GM12878 (cell line): Measurements from ENCODE around the gene LPIN1. TPM values are rescaled to one million over a fixed set of nuclear protein-coding genes. Genes with fewer than 3 reads are reported as not detected.

Experiments
- ATF7 ChIP-seq: fragments of 450-650 bp; IDR thresholded peaks from 2 replicates; pipeline ENCODE4 v1.6.1; 2016; ENCODE audit warnings: low read depth, mild to moderate bottlenecking
- CHD1 ChIP-seq: IDR thresholded peaks from 2 replicates; pipeline ENCODE4 v1.6.1; 2012; ENCODE audit warnings: low read depth, low read length, improper control_type of control experiment
- GABPA ChIP-seq: IDR thresholded peaks from 2 replicates; pipeline ENCODE4 v1.6.1; 2014; ENCODE audit warnings: antibody characterized with exemption, low read depth, mild to moderate bottlenecking, inconsistent platforms
- HCFC1 ChIP-seq: fragments of 150-350 bp; IDR thresholded peaks from 2 replicates; pipeline ENCODE4 v1.6.1; 2014; ENCODE audit warnings: low read length
- IKZF2 ChIP-seq, 2 experiments: fragments of 450-650 bp; IDR thresholded peaks; 2 replicates each; pipeline ENCODE4 v1.6.1; 2017; ENCODE audit warnings: mild to moderate bottlenecking in 2 of 2, moderate library complexity in 2 of 2
- KDM1A ChIP-seq: fragments of 200-600 bp; sonication (generic); IDR thresholded peaks from 2 replicates; pipeline ENCODE4 v1.6.1; 2016; ENCODE audit warnings: borderline replicate concordance
- POU2F2 ChIP-seq: IDR thresholded peaks from 3 replicates; pipeline ENCODE4 v1.6.1; 2011; ENCODE audit warnings: low read depth, mild to moderate bottlenecking, low read length, borderline replicate concordance
- RAD51 ChIP-seq: fragments of 450-650 bp; IDR thresholded peaks from 2 replicates; pipeline ENCODE4 v1.6.1; 2016; ENCODE audit warnings: moderate library complexity, mild to moderate bottlenecking, inconsistent platforms
- RB1 ChIP-seq: fragments of 450-650 bp; formaldehyde crosslinking; IDR thresholded peaks from 2 replicates; pipeline ENCODE4 v1.6.1; 2017; ENCODE audit warnings: mild to moderate bottlenecking, borderline replicate concordance
- RUNX3 ChIP-seq: IDR thresholded peaks from 2 replicates; pipeline ENCODE4 v1.6.1; 2012; ENCODE audit warnings: low read length, inconsistent platforms
- SMAD5 ChIP-seq: IDR thresholded peaks from 2 replicates; pipeline ENCODE4 v1.6.1; 2016; ENCODE audit warnings: antibody characterized with exemption, low read depth
- SRF ChIP-seq, 2 experiments: IDR thresholded peaks; 2 replicates each; pipeline ENCODE4 v1.6.1; 2011; ENCODE audit warnings: low read depth in 2 of 2, low read length in 2 of 2, mild to moderate bottlenecking in 1 of 2, moderate library complexity in 1 of 2
- STAT1 ChIP-seq: fragments of 450-650 bp; conservative IDR thresholded peaks from 2 replicates; pipeline ENCODE4 v1.6.1; 2014; ENCODE audit warnings: antibody characterized with exemption, mild to moderate bottlenecking
- ZNF217 ChIP-seq: fragments of 450-650 bp; IDR thresholded peaks from 2 replicates; pipeline ENCODE4 v1.6.1; 2017; ENCODE audit warnings: antibody characterized with exemption, mild to moderate bottlenecking
- ZNF24 ChIP-seq: fragments of 450-650 bp; IDR thresholded peaks from 2 replicates; pipeline ENCODE4 v1.6.1; 2017; ENCODE audit warnings: antibody characterized with exemption, mild to moderate bottlenecking
- polyA plus RNA-seq, 11 experiments: library from polyadenylated mRNA; depleted of rRNA in 4 of 11; unstranded in 6 of 11; stranded (reverse) in 5 of 11; fragments of >200 nt; fragmentation: Nextera tagmentation in 4 of 11; fragmentation: Illumina TruSeq in 1 of 11; extraction: Ambion mirVana in 4 of 11; extraction: Trizol in 1 of 11; gene quantifications; 1 replicate in 1 of 11; 2 replicates in 10 of 11; pipeline versions ENCODE4 v1.2.1 to v1.2.3, GENCODE V29; 2011 to 2016; ENCODE audit warnings: inconsistent platforms in 2 of 11, missing spikeins in 2 of 11, low read depth in 1 of 11
- total RNA-seq, 4 experiments: library from RNA; depleted of rRNA in 3 of 4; stranded (reverse); fragments of >200 nt in 3 of 4; fragmentation: Illumina TruSeq in 1 of 4; extraction: Trizol in 1 of 4; gene quantifications; 2 replicates each; pipeline versions ENCODE4 v1.2.1 to v1.2.3, GENCODE V29; 2013 to 2021
- TF ChIP-seq, protein P1 (sequence below): IDR thresholded peaks from 2 replicates; pipeline ENCODE4 v1.6.1; 2011; ENCODE audit warnings: mild to moderate bottlenecking, low read depth, low read length, moderate library complexity; ENCODE audit not compliant: insufficient replicate concordance
- TF ChIP-seq, protein P2 (sequence below): fragments of 450-650 bp; formaldehyde crosslinking; IDR thresholded peaks from 2 replicates; pipeline ENCODE4 v1.5.0; 2022; ENCODE audit warnings: mild to moderate bottlenecking, missing genetic modification characterization

LPIN1 gene
- total and polyA plus RNA-seq, 10 of the 15 experiments (the other 5 are each of a cell fraction or from before 2014, with no cell fraction given): 18.8 to 82.5 (median 50.3) TPM

DNA sequence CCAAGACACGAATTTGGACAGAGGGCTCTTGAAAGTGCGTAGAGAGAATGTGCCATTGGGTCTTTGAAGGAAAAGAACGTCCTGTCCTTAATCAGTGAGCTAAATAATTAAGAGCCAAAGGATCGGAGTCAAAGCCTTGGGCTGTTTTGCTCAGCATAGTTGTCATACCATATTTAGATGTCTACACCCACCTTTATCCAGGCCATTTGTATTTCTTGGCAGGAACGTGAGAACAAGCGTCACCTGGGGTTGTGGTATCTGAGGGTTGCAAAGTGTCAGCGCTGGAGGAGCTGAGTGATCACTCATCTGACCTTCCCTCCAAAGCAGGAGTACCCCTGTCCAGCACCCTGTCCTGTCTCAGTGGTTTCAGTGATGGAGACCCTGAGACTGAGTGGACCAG is 4.5 kb downstream of the LPIN1 start (continued):
- TF ChIP-seq, protein P1, sequence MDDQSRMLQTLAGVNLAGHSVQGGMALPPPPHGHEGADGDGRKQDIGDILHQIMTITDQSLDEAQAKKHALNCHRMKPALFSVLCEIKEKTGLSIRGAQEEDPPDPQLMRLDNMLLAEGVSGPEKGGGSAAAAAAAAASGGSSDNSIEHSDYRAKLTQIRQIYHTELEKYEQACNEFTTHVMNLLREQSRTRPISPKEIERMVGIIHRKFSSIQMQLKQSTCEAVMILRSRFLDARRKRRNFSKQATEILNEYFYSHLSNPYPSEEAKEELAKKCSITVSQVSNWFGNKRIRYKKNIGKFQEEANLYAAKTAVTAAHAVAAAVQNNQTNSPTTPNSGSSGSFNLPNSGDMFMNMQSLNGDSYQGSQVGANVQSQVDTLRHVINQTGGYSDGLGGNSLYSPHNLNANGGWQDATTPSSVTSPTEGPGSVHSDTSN: peak; percentile 74
- TF ChIP-seq SMAD5 (no peak), IKZF2 (IDR thresholded peaks at IDR 0.05) (peak; percentile 61 to 72), RAD51 (no peak; the same call in 1 of the 2 replicates), HCFC1 (no peak), ZNF217 (no peak), POU2F2 (peak; percentile 51; the same call in 1 of the 3 replicates), STAT1 (no peak), RUNX3 (peak; percentile 75), RB1 (no peak), CHD1 (no peak), SRF (IDR thresholded peaks at IDR 0.05; ENCODE audit: low read depth in 2 of 2, low read length in 2 of 2) (no peak), ZNF24 (no peak), KDM1A (no peak), ATF7 (no peak), GABPA (no peak)
- TF ChIP-seq, protein P2, sequence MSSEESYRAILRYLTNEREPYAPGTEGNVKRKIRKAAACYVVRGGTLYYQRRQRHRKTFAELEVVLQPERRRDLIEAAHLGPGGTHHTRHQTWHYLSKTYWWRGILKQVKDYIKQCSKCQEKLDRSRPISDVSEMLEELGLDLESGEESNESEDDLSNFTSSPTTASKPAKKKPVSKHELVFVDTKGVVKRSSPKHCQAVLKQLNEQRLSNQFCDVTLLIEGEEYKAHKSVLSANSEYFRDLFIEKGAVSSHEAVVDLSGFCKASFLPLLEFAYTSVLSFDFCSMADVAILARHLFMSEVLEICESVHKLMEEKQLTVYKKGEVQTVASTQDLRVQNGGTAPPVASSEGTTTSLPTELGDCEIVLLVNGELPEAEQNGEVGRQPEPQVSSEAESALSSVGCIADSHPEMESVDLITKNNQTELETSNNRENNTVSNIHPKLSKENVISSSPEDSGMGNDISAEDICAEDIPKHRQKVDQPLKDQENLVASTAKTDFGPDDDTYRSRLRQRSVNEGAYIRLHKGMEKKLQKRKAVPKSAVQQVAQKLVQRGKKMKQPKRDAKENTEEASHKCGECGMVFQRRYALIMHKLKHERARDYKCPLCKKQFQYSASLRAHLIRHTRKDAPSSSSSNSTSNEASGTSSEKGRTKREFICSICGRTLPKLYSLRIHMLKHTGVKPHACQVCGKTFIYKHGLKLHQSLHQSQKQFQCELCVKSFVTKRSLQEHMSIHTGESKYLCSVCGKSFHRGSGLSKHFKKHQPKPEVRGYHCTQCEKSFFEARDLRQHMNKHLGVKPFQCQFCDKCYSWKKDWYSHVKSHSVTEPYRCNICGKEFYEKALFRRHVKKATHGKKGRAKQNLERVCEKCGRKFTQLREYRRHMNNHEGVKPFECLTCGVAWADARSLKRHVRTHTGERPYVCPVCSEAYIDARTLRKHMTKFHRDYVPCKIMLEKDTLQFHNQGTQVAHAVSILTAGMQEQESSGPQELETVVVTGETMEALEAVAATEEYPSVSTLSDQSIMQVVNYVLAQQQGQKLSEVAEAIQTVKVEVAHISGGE: no peak
